Activated T-helper 9 cell treated with anti-CD3 and anti-CD28 coated beads, Interleukin-2, amount 50 U/mL, for 16 hours (primary cell): ENCODE data around the gene THAP6.
"Not testable (repeated sequence)": the region's sequence is repeated elsewhere in the genome, so short reads cannot be mapped to it uniquely, and the experiment has no call there.

Experiments
- DNase-seq: peaks from one replicate; pipeline ENCODE4 v3.0.0-alpha.2; 2020; ENCODE audit warnings: low read depth

Gene THAP6

DNA sequence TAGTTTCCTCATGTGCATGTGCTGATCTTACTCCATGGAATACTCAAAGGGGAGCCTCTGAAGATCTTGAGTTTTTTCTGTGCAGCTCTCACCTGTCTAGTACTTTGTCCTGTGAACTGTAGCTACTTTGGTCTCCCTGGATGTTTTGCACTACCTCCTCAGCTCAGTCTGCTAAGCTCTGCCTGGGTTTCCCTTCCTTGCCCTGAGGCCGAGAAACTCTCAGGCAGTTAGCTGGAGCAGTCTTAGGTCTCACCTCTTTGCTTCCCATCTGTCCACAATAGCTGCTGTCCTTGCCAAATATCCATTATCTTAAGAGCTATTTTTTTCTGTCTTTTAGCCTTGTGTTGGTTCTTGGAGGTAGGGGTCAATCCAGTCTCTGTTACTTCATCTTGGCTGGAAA is 11.6 kb downstream of the THAP6 start:
- no peak for DNase-seq

DNA sequence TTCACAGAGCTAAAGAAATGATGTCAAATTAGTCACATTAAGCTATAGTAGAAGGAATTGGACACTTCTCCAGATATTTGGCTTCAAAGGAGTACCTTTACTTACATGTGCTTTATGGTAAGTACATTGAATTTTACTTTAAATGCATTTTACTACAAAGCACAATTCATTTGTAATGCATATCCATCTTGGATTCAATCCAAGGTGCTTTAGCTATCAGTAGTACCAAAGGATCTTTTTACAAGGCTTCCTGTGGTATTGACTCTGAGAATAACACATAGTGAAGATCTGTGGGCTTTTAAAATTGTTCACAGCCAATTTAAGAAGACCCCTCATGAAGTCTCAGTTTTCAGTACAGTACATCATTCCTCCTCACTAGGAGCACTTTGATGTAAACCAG is 13.2 kb downstream of the THAP6 start:
- no peak for DNase-seq

DNA sequence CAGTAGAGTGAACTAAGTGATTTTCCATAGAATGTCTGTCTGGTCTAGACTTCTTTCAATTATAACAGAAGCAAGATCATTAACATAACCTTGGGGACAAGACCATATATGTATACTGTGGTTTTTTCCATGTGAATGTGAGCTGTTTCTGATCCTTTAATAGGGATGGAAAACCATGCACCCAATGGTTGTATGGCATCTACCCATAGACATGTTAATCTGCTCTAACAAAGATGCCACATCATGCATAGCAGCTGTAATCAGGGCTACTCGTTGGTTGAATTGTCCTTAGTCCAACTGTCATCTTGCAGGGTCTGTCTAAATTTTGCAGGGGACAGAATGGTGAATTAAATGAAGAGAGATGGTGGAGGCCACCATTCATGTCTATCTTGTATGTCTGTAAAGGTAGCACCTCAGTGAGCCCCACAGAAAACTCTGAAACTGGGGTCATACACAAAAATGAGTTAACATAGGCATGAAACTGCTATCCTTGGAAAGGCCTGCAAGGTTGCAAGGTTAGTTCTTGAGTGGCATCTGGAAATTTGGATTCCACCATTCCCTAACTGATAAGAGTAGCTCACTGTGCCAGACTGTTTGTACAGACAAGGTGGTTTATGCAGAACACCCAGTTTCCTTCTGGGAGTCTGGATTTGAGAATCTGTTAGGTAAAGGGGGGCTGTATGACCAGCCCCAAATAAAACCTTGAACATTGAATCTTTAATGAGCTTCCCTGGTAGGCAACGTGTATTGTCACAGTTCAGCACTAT is 16.5 kb downstream of the THAP6 start:
- no peak for DNase-seq

DNA sequence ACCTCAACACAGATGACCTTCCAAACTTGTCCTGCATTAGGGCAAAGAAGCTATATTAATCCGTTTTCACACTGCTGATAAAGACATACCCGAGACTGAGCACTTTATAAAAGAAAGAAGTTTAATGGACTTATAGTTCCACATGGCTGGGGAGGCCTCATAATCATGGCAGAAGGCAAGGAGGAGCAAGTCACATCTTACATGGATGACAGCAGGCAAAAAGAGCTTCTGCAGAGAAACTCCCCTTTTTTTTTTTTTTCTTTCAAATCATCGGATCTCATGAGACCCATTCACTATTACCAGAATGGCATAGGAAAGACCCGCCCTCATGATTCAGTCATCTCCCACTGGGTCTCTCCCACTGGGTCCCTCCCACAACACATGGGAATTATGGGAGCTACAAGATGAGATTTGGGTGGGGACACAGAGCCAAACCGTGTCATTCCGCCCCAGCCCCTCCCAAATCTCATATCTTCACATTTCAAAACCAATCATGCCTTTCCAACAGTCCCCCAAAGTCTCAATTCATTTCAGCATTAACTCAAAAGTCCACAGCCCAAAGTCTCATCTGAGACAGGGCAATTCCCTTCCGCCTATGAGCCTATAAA is 17.4 kb downstream of the THAP6 start:
- DNase-seq = not testable (repeated sequence)

DNA sequence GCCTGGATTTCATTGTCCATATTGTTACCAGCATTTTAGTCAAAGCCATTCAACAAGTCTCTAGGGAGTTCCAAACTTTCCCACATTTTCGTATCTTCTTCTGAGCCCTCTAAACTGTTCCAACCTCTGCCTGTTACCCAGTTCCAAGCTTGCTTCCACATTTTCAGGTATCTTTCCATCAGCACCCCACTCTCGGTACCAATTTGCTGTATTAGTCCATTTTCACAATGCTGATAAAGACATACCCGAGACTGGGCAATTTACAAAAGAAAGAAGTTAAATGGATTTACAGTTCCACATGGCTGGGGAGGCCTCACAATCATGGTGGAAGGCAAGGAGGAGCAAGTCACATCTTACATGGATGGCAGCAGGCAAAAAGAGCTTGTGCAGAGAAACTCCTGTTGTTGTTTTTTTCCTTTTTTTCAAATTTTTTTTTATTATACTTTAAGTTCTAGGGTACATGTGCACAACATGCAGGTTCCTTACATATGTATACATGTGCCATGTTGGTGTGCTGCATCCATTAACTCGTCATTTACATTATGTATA is 19.1 kb downstream of the THAP6 start:
- not testable (repeated sequence) for DNase-seq

DNA sequence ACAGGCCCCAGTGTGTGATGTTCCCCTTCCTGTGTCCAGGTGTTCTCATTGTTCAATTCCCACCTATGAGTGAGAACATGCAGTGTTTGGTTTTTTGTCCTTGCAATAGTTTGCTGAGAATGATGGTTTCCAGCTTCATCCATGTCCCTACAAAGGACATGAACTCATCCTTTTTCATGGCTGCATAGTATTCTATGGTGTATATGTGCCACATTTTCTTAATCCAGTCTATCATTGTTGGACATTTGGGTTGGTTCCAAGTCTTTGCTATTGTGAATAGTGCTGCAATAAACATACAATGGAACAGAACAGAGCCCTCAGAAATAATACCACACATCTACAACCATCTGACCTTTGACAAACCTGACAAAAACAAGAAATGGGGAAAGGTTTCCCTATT is 19.7 kb downstream of the THAP6 start:
- not testable (repeated sequence) for DNase-seq

DNA sequence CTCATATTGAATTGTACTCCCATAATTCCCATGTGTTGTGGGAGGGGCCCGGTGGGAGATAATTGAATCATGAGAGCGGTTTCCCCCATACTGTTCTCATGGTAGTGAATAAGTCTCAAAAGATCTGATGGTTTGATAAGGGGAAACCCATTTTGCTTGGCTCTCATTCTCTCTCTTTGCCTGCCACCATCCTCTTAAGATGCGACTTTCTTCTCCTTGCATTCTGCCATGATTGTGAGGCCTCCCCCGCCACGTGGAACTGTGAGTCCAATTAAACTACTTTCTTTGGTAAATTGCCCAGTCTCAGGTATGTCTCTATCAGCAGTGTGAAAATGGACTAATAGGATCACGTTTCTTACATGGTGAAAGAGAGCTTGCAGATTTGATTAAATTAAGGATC is 23.0 kb downstream of the THAP6 start:
- not testable (repeated sequence) for DNase-seq

DNA sequence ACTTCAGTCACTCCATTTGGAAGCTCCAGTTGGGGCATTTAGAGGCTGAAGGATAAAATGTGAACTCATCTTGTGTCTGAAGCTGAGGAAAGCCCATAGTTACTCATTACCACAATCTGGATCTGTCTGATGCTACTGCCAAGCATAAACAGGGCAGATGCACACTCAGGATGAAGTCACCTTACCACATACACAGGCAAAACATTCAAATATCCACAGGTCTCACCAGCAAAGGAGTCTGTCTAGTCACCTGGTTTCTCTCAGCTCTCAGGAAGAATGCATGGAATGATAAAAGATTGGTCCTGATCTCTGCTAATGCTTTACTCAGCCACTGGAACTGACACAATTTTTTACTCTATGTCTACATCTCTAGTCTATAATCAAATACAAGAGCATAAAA is 28.6 kb downstream of the THAP6 start:
- DNase-seq = no peak

DNA sequence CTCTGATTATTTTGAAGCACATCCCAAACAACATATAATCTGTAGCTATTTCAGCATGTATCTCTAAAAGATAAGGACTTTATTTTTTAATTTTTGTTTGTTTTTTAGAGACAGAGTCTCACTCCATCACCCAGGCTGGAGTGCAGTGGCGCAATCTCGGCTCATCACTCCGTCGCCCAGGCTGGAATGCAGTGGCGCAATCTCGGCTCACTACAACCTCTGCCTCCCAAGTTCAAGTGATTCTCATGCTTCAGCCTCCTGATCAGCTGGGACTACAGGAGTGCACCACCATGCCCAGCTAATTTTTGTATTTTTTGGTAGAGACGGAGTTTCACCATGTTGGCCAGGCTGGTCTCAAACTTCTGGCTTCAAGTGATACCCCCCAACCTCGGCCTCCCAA is 29.9 kb downstream of the THAP6 start:
- not testable (repeated sequence) for DNase-seq

DNA sequence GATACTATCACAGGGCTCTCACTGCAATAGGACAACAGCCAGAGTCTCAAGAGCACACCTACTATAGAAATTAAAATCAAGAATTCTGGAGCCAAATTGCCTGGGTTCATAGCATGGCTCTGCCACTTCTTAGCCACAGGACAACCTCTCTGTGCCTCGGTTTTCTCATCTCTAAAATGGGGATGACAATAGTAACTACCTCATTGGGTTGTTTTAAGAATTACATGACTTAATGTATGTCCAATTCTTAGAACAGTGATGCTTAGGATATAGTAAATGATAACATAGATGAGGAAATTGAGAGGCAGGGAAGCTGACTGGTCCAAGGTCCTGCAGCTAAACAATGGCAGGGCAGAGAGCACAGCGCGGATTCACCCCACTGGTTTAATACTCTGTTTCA is 30.6 kb downstream of the THAP6 start:
- no peak for DNase-seq

DNA sequence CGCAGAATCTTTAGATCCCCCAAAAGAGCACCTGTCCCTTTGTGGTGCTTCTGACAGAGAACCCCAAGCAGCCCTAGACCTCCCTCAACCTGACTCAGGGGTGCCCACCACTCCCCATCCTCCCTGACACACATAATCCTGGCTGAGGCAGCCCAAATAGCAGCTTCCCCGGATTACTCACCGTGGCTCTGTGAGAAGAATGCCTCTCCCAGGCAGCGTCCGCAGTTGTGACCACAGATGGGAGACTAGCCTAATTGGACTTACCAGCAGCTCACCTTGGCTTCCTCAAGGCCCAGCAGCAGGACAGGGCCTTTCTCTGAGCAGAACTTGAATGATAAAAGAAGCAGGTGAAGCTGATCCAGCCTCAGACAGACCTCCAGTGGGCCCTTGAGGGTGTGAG is 31.3 kb downstream of the THAP6 start:
- DNase-seq = no peak

DNA sequence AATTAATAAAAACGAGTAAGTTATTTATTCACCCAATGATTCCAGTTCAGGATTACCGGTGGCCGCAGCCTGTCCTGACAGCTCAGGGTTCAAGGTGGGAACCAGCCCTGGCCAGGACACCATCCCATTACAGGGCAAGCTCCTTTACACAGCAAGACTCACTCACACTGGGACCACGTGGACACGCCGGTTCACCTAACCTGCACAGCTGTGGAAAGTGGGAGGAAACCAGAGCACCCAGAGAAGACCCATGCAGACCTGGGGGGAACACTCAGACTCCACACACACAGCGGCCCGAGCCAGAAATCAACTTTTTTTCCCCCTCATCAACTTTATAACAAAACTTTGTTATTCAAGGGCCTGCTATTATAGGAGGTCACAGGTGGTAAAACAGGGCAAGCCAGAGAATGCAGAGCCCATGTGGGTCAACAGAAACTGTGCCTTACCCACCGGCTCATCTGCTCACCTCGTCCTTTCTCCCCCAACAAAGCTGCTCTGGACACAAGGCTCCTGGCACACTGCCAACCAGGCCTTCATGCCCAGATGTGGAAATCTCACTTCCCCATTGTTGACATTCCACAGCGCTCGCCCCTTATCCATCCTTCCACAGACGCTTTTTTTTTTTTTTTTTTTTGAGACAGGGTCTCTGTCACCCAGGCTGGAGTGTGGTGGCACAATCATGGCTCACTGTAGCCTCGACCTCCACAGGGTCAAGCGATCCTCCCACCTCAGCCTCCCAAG is 33.5 kb downstream of the THAP6 start:
- DNase-seq = no peak

DNA sequence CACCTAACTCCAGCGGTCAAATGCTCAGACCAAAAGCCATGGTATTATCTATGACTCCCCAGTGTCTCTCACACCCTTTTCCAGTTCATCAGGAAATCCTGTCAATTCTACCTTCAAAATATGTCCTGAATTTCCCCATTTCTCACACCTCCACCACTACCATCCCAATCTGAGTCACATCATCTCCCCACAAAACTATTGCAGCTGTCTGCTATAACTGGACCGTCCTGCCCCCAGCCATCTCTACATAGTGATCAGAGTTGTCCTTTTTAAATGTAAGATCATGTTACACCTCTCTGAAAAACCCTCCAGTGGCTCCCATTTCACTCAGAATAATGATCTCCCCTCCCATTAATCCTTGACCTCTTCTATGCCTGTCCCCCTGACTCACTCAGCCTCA is 34.7 kb downstream of the THAP6 start:
- no peak for DNase-seq

DNA sequence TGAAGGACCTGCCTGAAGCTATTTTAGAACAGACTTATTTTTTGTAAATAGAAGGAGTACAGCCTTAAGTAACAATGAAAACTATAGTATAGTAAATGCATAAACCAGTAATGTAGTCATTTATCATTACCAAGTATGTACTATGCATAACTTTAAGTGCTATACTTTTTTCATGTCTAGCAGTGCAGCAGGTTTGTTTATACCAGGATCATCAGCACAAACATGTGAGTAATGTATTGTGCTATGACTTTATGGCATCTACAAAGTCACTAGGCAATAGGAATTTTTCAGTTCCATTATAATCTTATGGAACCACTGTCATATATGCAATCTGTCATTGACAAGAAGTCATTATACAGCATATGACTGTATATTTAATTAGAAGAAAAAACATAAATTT is 38.2 kb downstream of the THAP6 start:
- no peak for DNase-seq

DNA sequence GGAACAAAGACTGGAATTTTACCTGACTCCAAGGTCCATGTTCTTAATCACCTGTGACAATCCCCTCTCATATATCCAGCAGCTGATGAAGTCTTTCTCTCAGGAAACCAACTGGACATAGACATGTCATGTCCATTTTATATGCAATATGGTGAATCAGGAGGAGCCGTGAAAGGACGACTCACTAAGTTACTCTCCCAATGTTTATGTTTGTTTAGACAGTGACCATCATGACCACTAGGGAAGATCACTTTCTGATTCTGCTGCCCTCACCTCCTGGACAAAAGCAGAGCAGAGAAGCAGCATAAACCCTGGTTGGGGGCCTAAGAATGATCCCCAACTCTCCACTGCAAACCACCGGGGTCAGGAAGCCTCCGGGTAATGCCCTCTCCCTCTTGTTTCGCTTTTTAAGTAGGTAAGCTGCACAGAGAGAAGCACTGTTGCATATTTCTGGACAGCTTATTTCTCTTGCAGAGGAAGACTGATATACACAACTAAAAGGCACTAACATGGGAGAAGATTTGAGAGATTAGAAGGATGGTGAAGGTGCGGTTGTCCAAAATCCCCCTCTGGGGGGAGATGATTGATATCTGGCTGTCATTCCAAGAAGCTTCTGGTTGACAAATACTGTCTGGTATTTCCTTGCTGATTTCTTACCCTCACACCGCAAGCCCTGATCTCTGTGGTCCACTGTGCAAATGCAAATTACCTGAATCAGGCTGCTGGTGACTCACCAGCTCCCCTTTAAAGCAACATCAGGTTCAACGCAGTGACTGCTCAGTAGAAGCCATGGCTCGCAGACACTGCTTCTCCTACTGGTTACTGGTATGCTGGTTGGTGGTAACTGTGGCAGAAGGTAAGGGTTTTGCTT is 41.3 kb downstream of the THAP6 start, which contains the start of gene ODAPH:
Gene ODAPH, plus strand, starts transcription at position 773 of the 871 bp plus-strand sequence. Its CDS starts 17 bp downstream, at position 790.
- peak; percentile 19 for DNase-seq

DNA sequence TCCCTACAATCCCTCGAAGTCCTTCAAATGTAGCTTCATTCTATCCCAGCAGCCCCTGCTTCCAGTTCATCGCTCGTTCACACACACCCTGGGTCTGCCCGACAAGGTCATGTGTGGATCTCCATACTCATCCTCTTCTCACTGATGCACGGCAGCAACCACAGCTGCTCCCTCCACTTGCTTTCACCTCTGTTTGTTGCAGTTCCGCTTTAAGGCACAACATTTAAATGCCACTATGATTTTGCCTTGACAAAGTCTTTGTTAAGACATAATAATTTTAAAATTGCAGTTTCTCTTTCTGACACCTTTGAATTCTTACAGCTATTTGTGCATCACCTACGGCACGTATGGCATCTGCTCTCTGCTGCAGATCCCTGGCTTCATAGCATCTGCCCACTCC is 43.4 kb downstream of the THAP6 start:
- no peak for DNase-seq

DNA sequence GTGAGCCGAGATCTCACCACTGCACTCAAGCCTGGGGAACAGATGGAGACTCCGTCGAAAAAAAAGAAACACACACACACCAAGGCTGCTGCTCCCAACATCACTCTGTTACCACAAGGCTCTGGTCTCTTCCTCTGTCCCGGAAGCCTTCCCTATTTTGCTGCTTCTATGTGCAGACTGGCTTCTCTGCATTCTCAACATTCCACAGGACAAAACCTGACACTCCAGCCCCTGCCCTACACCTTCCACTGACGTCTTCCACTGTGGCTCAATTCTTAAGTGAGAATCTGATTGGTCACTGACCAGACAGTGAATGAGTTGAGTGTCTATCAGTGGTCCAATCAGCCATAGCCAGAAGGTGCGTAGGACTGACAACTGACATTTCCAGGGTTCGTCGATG is 47.5 kb downstream of the THAP6 start:
- no peak for DNase-seq

DNA sequence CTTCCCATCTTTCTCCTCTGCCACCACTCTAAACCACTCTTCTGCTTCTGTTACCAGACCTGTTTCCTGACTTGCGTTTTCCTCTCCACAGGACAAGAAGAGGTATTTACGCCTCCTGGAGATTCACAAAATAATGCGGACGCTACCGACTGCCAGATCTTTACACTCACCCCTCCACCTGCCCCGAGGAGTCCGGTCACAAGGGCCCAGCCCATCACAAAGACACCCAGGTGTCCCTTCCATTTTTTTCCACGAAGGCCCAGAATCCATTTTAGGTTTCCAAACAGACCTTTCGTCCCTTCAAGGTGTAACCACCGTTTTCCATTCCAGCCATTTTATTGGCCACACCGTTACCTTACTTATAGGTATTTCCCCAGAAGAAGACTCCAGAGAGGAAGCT is 49.8 kb downstream of the THAP6 start:
- no peak for DNase-seq

DNA sequence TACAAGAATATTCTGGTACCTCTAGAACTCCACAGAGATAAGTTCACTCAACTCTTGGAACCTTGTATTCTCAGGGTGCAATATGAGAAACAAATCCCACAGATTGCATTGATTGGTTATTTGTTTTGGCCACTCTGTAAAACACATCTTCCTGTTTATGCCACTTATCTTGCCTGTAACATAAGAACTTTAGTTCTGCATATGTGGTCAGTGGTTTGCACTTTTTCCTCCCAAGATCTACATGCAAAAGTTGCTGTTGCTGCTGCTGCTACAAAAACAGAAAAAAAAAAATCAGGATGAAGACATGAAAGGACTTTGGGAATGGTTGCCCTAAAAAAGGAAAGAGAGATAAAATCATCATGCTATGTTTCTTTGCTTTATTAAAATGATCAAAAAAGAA is 51.2 kb downstream of the THAP6 start:
- no peak for DNase-seq

DNA sequence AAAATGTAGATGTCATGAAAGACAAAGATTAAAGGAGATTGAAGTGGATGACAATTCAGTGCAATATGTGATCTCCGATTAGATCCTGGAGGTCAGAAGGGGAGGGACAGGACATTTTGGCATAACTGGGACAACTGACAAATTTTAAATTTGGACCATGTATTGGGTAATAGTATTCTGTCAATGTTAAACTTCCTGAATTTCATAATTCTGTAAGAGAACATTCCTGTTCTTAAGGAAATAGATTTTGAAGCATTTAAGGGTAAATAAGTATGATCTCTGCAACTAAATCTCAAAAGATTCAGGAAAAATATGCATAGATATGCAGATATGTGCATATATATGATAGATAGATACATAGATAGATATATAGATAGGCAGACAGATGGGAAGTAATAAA is 52.6 kb downstream of the THAP6 start:
- DNase-seq = no peak

DNA sequence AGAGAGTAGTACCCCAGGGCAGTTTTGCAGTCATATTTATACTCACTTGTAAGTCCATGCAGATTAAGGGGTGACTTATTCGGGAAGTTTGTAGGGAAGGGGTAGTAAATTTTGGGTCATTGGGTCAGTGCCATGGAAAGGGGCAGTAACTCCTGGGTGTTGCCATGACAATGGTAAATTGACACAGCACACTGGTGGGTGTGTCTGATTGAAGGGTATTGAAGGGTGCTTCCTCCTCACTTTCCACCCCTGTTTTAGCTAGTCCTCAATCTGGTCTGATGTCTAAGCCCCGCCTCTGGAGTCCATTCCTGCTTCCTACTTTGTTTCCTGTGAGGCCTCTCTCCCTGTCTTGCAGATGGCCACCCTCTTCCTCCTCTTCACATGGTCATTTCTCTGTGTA is 53.5 kb downstream of the THAP6 start:
- no peak for DNase-seq
